ENCODE data around the gene FHAD1.
"Not testable (repeated sequence)": the region's sequence is repeated elsewhere in the genome, so short reads cannot be mapped to it uniquely, and the experiment has no call there.

The FHAD1 gene

DNA sequence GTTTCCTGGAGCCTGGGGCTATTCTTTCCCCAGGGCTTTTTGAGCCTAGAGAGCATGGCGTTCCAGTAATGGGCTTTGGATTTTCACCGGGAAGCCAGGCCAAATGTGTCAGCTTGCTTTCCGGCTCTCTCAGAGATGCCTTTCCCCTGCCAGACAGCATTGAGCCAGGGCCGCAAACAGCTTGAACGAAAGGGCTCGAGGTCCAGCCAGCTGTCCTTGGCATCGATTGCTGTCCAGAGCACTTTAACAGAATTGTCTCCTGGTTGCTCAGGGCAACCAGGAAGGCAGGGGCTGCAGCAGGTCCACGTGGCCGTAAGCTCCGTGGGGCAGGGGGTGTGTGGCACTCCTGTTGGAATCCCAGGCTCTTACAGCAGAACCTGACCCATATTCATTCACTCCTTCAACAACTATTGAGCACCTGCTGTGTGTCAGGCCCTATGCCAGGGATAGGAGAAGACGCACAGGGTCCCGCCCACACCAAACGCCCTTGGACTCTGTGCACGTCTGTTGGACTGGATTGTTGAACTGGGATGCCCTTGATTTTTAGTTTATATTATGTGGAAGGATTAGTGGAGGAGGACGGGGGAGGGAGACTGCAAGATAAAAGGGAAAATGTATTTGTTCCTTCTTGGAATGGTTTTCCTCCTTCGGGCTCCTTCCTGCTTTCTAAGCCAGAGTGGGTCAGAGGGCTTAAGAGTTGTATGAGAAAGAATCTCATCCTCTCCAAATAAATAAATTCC lies 123.9 kb downstream of the FHAD1 start:
- ATAC-seq, result no peak
- TF ChIP-seq ZFP30 (CRISPR knock-in tag; IDR thresholded peaks at IDR 0.05), result no peak

GRCh38 chr1:15371610-15372545 lies 124.9 kb downstream of the FHAD1 start:
- no peak for ATAC-seq
- TF ChIP-seq TCF4 (CRISPR knock-in tag; IDR thresholded peaks at IDR 0.05; ENCODE audit: borderline replicate concordance), result no peak
- no peak for TF ChIP-seq ZNF8 (CRISPR knock-in tag; IDR thresholded peaks at IDR 0.05)
- TF ChIP-seq, protein P1, sequence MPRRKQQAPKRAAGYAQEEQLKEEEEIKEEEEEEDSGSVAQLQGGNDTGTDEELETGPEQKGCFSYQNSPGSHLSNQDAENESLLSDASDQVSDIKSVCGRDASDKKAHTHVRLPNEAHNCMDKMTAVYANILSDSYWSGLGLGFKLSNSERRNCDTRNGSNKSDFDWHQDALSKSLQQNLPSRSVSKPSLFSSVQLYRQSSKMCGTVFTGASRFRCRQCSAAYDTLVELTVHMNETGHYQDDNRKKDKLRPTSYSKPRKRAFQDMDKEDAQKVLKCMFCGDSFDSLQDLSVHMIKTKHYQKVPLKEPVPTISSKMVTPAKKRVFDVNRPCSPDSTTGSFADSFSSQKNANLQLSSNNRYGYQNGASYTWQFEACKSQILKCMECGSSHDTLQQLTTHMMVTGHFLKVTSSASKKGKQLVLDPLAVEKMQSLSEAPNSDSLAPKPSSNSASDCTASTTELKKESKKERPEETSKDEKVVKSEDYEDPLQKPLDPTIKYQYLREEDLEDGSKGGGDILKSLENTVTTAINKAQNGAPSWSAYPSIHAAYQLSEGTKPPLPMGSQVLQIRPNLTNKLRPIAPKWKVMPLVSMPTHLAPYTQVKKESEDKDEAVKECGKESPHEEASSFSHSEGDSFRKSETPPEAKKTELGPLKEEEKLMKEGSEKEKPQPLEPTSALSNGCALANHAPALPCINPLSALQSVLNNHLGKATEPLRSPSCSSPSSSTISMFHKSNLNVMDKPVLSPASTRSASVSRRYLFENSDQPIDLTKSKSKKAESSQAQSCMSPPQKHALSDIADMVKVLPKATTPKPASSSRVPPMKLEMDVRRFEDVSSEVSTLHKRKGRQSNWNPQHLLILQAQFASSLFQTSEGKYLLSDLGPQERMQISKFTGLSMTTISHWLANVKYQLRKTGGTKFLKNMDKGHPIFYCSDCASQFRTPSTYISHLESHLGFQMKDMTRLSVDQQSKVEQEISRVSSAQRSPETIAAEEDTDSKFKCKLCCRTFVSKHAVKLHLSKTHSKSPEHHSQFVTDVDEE (CRISPR knock-in tag; IDR thresholded peaks at IDR 0.05), result no peak
- no peak for TF ChIP-seq BACH2 (CRISPR knock-in tag; IDR thresholded peaks at IDR 0.05; ENCODE audit: borderline replicate concordance)
- no peak for TF ChIP-seq PATZ1 (CRISPR knock-in tag; IDR thresholded peaks at IDR 0.05; ENCODE audit: borderline replicate concordance)
- TF ChIP-seq ZC3H10 (CRISPR knock-in tag; IDR thresholded peaks at IDR 0.05), result no peak
- no peak for TF ChIP-seq TOX (CRISPR knock-in tag; IDR thresholded peaks at IDR 0.05; ENCODE audit: borderline replicate concordance)
- TF ChIP-seq, protein P2, sequence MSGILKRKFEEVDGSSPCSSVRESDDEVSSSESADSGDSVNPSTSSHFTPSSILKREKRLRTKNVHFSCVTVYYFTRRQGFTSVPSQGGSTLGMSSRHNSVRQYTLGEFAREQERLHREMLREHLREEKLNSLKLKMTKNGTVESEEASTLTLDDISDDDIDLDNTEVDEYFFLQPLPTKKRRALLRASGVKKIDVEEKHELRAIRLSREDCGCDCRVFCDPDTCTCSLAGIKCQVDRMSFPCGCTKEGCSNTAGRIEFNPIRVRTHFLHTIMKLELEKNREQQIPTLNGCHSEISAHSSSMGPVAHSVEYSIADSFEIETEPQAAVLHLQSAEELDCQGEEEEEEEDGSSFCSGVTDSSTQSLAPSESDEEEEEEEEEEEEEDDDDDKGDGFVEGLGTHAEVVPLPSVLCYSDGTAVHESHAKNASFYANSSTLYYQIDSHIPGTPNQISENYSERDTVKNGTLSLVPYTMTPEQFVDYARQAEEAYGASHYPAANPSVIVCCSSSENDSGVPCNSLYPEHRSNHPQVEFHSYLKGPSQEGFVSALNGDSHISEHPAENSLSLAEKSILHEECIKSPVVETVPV (CRISPR knock-in tag; IDR thresholded peaks at IDR 0.05), result no peak
- no peak for TF ChIP-seq ZNF565 (CRISPR knock-in tag; conservative IDR thresholded peaks at IDR 0.05; ENCODE audit: low read depth)
- TF ChIP-seq CREB5 (CRISPR knock-in tag; IDR thresholded peaks at IDR 0.05; ENCODE audit: low read depth), result no peak
- no peak for TF ChIP-seq ZFP3 (CRISPR knock-in tag; IDR thresholded peaks at IDR 0.05)

- TF ChIP-seq TOX (CRISPR knock-in tag; IDR thresholded peaks at IDR 0.05; ENCODE audit: borderline replicate concordance), result no peak
- no peak for ATAC-seq
These were observed 131.7 kb downstream of the FHAD1 start for GRCh38 chr1:15378729-15379128.

DNA sequence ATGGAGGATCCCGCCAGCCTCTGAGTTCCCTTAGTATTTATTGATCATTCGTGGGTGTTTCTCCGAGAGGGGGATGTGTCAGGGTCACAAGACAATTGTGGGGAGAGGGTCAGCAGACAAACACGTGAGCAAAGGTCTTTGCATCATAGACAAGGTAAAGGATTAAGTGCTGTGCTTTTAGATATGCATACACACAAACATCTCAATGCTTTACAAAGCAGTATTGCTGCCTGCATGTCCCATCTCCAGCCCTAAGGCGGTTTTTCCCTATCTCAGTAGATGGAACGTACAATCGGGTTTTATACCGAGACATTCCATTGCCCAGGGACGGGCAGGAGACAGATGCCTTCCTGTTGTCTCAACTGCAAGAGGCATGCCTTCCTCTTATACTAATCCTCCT lies 132.1 kb downstream of the FHAD1 start:
- ATAC-seq, result not testable (repeated sequence)

GRCh38 chr1:15380601-15381508 lies 133.8 kb downstream of the FHAD1 start:
- no peak for ATAC-seq
- TF ChIP-seq ESRRG (CRISPR knock-in tag; IDR thresholded peaks at IDR 0.05), result no peak
- no peak for TF ChIP-seq OSR1 (CRISPR knock-in tag; IDR thresholded peaks at IDR 0.05)
- no peak for TF ChIP-seq GLIS3 (CRISPR knock-in tag; IDR thresholded peaks at IDR 0.05)
- TF ChIP-seq TCF4 (CRISPR knock-in tag; IDR thresholded peaks at IDR 0.05; ENCODE audit: borderline replicate concordance), result no peak
- TF ChIP-seq ZNF565 (CRISPR knock-in tag; conservative IDR thresholded peaks at IDR 0.05; ENCODE audit: low read depth), result no peak
- no peak for TF ChIP-seq CSDC2 (CRISPR knock-in tag; IDR thresholded peaks at IDR 0.05)
- TF ChIP-seq, protein P1 (CRISPR knock-in tag; IDR thresholded peaks at IDR 0.05), result no peak
- no peak for TF ChIP-seq ARNTL (CRISPR knock-in tag; IDR thresholded peaks at IDR 0.05; ENCODE audit: borderline replicate concordance, low read depth)
- TF ChIP-seq BACH2 (CRISPR knock-in tag; IDR thresholded peaks at IDR 0.05; ENCODE audit: borderline replicate concordance), result no peak
- no peak for TF ChIP-seq ZNF70 (CRISPR knock-in tag; IDR thresholded peaks at IDR 0.05)

Data from SK-N-SH treated with all-trans-retinoic acid at 6 μM for 48 hours (cell line).